GM18861 (cell line): Measurements from ENCODE around the gene VPS33B.
"Not testable (repeated sequence)": the region's sequence is repeated elsewhere in the genome, so short reads cannot be mapped to it uniquely, and the experiment has no call there.

Source experiments
- ATAC-seq: cut with Tn5 transposase; IDR thresholded peaks from one replicate; pipeline ENCODE4 v1.9.1; 2021; ENCODE audit not compliant: unreplicated experiment

VPS33B gene

GRCh38 chr15:91022075-91022831 lies at the start of gene VPS33B:
VPS33B (minus strand) TSS chr15:91022594; CDS start chr15:91022249, 345 bp downstream.
- ATAC-seq, result peak; percentile 55

GRCh38 chr15:91072161-91072560 lies 49.8 kb upstream of the VPS33B start:
- ATAC-seq, result no peak

- no peak for ATAC-seq
These were observed 48.5 kb upstream of the VPS33B start for GRCh38 chr15:91070872-91071271.

GRCh38 chr15:91068966-91069365 lies 46.6 kb upstream of the VPS33B start:
- no peak for ATAC-seq

- no peak for ATAC-seq
These were observed 46.0 kb upstream of the VPS33B start for GRCh38 chr15:91068436-91068835.

GRCh38 chr15:91067036-91067435 lies 44.6 kb upstream of the VPS33B start:
- ATAC-seq, result no peak

GRCh38 chr15:91065505-91065904 lies 43.1 kb upstream of the VPS33B start:
- no peak for ATAC-seq

- ATAC-seq, result no peak
These were observed 39.6 kb upstream of the VPS33B start for GRCh38 chr15:91061997-91062396.

GRCh38 chr15:91061230-91061629 lies 38.8 kb upstream of the VPS33B start:
- no peak for ATAC-seq

GRCh38 chr15:91055548-91056331 lies 33.3 kb upstream of the VPS33B start:
- ATAC-seq, result no peak

- no peak for ATAC-seq
These were observed 32.4 kb upstream of the VPS33B start for GRCh38 chr15:91054816-91055215.

- ATAC-seq, result no peak
These were observed 28.9 kb upstream of the VPS33B start for GRCh38 chr15:91051248-91051647.

GRCh38 chr15:91050128-91050455 lies 27.7 kb upstream of the VPS33B start:
- peak; percentile 27 for ATAC-seq

GRCh38 chr15:91049378-91050127 lies 27.2 kb upstream of the VPS33B start:
- peak; percentile 88 for ATAC-seq

- ATAC-seq, result no peak
These were observed 25.3 kb upstream of the VPS33B start for GRCh38 chr15:91047545-91048199.

- not testable (repeated sequence) for ATAC-seq
These were observed 23.7 kb upstream of the VPS33B start for GRCh38 chr15:91046056-91046455.

GRCh38 chr15:91045065-91045464 lies 22.7 kb upstream of the VPS33B start:
- ATAC-seq, result no peak

GRCh38 chr15:91043202-91043874 lies 20.9 kb upstream of the VPS33B start:
- ATAC-seq, result no peak

GRCh38 chr15:91040856-91041255 lies 18.5 kb upstream of the VPS33B start:
- ATAC-seq, result no peak

- no peak for ATAC-seq
These were observed 17.6 kb upstream of the VPS33B start for GRCh38 chr15:91039996-91040395.
